WTC11 (cell line): Measurements from ENCODE around the gene TPP1.

Source experiments
- SP1 ChIP-seq: sonication (generic); formaldehyde crosslinking; conservative IDR thresholded peaks from 2 replicates; pipeline ENCODE4 v1.8.1; 2022; ENCODE audit warnings: missing genetic modification reagents
- ZNF317 ChIP-seq: sonication (generic); formaldehyde crosslinking; IDR thresholded peaks from 2 replicates; pipeline ENCODE4 v1.8.1; 2023; ENCODE audit warnings: low read depth, mild to moderate bottlenecking, moderate library complexity, missing genetic modification reagents, borderline replicate concordance
- TF ChIP-seq, protein P1 (sequence below): sonication (generic); formaldehyde crosslinking; IDR thresholded peaks from 2 replicates; pipeline ENCODE4 v1.8.1; 2023; ENCODE audit warnings: mild to moderate bottlenecking, missing genetic modification reagents, moderate library complexity
- TF ChIP-seq, protein P2 (sequence below): fragments of 200-600 bp; IDR thresholded peaks from 2 replicates; pipeline ENCODE4 v1.8.0; 2022; ENCODE audit warnings: antibody characterized with exemption
- TF ChIP-seq, protein P3 (sequence below): sonication (generic); formaldehyde crosslinking; IDR thresholded peaks from 2 replicates; pipeline ENCODE4 v1.8.0; 2022; ENCODE audit warnings: missing genetic modification reagents
- TF ChIP-seq, protein P4 (sequence below): sonication (generic); formaldehyde crosslinking; IDR thresholded peaks from 2 replicates; pipeline ENCODE4 v1.8.1; 2022; ENCODE audit warnings: low read depth, mild to moderate bottlenecking, moderate library complexity, missing genetic modification reagents, borderline replicate concordance
- TF ChIP-seq, protein P5 (sequence below): fragments of 250-450 bp; sonication (Bioruptor Pico); IDR thresholded peaks from 2 replicates; pipeline ENCODE4 v1.9.0; 2021; ENCODE audit warnings: mild to moderate bottlenecking

DNA sequence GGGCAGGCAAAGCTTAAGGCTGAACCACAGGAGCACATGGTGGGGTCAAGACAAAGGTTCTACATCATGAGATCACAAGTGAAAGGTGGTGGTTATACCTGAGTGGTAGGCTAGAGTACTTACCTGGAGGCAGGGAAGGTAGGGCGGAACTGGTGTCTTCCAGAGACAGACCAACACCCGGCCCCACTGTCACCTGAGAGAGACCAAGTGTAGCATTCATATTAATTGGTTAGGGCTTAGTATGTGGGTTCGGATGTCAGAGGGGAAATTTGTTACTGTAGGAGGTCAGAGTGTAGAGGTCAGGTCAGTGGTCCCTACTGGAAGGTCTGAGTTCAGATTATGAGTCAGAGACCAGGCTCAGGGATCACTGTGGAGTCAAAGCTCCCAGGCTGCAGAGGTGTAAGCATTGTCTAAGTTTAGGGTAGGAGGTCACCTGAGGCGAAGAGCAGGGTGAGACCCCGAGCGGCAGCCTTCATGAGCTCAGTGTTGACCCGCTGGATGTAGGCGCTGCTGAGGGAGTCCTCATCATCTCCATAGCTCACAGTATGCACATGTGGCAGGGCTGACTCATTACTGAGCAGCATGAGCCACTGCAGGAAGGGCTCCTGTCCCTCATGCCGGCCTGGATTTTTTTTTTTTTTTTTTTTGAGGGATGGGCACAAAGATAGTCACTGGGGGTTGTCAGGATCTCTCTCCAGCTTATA is 3.2 kb downstream of the TPP1 start:
- TF ChIP-seq, protein P1, sequence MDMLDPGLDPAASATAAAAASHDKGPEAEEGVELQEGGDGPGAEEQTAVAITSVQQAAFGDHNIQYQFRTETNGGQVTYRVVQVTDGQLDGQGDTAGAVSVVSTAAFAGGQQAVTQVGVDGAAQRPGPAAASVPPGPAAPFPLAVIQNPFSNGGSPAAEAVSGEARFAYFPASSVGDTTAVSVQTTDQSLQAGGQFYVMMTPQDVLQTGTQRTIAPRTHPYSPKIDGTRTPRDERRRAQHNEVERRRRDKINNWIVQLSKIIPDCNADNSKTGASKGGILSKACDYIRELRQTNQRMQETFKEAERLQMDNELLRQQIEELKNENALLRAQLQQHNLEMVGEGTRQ = no peak
- TF ChIP-seq SP1 (CRISPR knock-in tag) (no peak), ZNF317 (CRISPR knock-in tag) (no peak)
- TF ChIP-seq, protein P2, sequence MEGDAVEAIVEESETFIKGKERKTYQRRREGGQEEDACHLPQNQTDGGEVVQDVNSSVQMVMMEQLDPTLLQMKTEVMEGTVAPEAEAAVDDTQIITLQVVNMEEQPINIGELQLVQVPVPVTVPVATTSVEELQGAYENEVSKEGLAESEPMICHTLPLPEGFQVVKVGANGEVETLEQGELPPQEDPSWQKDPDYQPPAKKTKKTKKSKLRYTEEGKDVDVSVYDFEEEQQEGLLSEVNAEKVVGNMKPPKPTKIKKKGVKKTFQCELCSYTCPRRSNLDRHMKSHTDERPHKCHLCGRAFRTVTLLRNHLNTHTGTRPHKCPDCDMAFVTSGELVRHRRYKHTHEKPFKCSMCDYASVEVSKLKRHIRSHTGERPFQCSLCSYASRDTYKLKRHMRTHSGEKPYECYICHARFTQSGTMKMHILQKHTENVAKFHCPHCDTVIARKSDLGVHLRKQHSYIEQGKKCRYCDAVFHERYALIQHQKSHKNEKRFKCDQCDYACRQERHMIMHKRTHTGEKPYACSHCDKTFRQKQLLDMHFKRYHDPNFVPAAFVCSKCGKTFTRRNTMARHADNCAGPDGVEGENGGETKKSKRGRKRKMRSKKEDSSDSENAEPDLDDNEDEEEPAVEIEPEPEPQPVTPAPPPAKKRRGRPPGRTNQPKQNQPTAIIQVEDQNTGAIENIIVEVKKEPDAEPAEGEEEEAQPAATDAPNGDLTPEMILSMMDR = no peak
- TF ChIP-seq, protein P3, sequence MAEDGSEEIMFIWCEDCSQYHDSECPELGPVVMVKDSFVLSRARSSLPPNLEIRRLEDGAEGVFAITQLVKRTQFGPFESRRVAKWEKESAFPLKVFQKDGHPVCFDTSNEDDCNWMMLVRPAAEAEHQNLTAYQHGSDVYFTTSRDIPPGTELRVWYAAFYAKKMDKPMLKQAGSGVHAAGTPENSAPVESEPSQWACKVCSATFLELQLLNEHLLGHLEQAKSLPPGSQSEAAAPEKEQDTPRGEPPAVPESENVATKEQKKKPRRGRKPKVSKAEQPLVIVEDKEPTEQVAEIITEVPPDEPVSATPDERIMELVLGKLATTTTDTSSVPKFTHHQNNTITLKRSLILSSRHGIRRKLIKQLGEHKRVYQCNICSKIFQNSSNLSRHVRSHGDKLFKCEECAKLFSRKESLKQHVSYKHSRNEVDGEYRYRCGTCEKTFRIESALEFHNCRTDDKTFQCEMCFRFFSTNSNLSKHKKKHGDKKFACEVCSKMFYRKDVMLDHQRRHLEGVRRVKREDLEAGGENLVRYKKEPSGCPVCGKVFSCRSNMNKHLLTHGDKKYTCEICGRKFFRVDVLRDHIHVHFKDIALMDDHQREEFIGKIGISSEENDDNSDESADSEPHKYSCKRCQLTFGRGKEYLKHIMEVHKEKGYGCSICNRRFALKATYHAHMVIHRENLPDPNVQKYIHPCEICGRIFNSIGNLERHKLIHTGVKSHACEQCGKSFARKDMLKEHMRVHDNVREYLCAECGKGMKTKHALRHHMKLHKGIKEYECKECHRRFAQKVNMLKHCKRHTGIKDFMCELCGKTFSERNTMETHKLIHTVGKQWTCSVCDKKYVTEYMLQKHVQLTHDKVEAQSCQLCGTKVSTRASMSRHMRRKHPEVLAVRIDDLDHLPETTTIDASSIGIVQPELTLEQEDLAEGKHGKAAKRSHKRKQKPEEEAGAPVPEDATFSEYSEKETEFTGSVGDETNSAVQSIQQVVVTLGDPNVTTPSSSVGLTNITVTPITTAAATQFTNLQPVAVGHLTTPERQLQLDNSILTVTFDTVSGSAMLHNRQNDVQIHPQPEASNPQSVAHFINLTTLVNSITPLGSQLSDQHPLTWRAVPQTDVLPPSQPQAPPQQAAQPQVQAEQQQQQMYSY (CRISPR knock-in tag) = no peak
- TF ChIP-seq, protein P4, sequence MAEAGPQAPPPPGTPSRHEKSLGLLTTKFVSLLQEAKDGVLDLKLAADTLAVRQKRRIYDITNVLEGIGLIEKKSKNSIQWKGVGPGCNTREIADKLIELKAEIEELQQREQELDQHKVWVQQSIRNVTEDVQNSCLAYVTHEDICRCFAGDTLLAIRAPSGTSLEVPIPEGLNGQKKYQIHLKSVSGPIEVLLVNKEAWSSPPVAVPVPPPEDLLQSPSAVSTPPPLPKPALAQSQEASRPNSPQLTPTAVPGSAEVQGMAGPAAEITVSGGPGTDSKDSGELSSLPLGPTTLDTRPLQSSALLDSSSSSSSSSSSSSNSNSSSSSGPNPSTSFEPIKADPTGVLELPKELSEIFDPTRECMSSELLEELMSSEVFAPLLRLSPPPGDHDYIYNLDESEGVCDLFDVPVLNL = no peak
- TF ChIP-seq, protein P5, sequence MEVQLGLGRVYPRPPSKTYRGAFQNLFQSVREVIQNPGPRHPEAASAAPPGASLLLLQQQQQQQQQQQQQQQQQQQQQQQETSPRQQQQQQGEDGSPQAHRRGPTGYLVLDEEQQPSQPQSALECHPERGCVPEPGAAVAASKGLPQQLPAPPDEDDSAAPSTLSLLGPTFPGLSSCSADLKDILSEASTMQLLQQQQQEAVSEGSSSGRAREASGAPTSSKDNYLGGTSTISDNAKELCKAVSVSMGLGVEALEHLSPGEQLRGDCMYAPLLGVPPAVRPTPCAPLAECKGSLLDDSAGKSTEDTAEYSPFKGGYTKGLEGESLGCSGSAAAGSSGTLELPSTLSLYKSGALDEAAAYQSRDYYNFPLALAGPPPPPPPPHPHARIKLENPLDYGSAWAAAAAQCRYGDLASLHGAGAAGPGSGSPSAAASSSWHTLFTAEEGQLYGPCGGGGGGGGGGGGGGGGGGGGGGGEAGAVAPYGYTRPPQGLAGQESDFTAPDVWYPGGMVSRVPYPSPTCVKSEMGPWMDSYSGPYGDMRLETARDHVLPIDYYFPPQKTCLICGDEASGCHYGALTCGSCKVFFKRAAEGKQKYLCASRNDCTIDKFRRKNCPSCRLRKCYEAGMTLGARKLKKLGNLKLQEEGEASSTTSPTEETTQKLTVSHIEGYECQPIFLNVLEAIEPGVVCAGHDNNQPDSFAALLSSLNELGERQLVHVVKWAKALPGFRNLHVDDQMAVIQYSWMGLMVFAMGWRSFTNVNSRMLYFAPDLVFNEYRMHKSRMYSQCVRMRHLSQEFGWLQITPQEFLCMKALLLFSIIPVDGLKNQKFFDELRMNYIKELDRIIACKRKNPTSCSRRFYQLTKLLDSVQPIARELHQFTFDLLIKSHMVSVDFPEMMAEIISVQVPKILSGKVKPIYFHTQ (CRISPR knock-in tag) = no peak
